Natural killer cell treated with Interleukin-12 subunit alpha and Interleukin-12 subunit beta and Interleukin-15 and Interleukin-18, amount 100 ng/mL, for 72 hours (primary cell): ENCODE data around the gene CDC14B. TPM values are rescaled to one million over a fixed set of nuclear protein-coding genes. Genes with fewer than 3 reads are reported as not detected.

Experiments
- ATAC-seq, 2 donors: fragments of 150-1000 bp; cut with Tn5 transposase in 1 of 2; sonication (Bioruptor Pico), chemical (Tn5 transposase) in 1 of 2; 2 replicates each; pipeline ENCODE4 v1.10.0; 2021
- DNase-seq: peaks from one replicate; pipeline ENCODE4 v3.0.0; 2022; ENCODE audit warnings: low spot score
- H3K27ac Mint-ChIP-seq, 2 donors: 1 replicate in 1 of 2; 2 replicates in 1 of 2; pipeline ENCODE4 v1.8.0; 2022; ENCODE audit warnings: mixed read lengths in 2 of 2, mild to moderate bottlenecking in 1 of 2, moderate library complexity in 1 of 2
- H3K27me3 Mint-ChIP-seq, 2 donors: 1 replicate in 1 of 2; 2 replicates in 1 of 2; pipeline ENCODE4 v1.8.0; 2022; ENCODE audit warnings: mixed read lengths in 2 of 2
- H3K36me3 Mint-ChIP-seq: one replicate; pipeline ENCODE4 v1.8.0; 2022; ENCODE audit warnings: mixed read lengths
- H3K4me1 Mint-ChIP-seq, 2 donors: 1 replicate in 1 of 2; 2 replicates in 1 of 2; pipeline ENCODE4 v1.8.0; 2022; ENCODE audit warnings: low read depth in 2 of 2, mixed read lengths in 2 of 2, mild to moderate bottlenecking in 1 of 2
- H3K4me3 Mint-ChIP-seq: one replicate; pipeline ENCODE4 v1.8.0; 2022; ENCODE audit warnings: mixed read lengths
- H3K9me3 Mint-ChIP-seq: 2 replicates; pipeline ENCODE4 v1.8.0; 2022; ENCODE audit warnings: mixed read lengths
- total RNA-seq, 2 donors: library from RNA; stranded (reverse); gene quantifications; one replicate each; pipeline ENCODE4 v1.2.3, GENCODE V29; 2022

Gene CDC14B
- total RNA-seq, 2 donors from 2014 or later: 0.45 to 3.1 TPM

DNA sequence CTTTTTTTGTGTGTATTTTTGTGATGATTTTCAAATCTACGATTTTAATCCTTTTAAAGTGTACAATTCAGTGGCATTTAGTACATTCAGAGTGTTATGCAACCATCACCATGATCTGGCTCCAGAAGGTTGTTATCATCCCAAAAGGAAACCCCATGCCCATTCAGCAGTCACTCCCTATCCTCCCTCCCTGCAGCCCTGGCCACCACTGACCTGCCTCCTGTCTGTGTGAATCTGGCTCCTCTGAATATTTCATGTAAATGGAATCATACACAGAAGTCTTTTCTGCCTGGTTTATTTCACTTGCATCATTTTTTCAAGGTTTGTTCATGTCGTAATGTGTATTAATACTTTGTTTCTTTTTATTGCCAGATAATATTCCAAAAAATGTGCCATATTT, 137.2 kb downstream of the CDC14B start:
- DNase-seq (no peak), ATAC-seq (no peak)
- Mint-ChIP-seq H3K4me1 (peaks cover 2 to 10% of the 10 kb centered on the region in 2 donors), H3K9me3 (no peaks in the 10 kb centered on the region), H3K27ac (no peak overlapping the region), H3K4me3 (no peak overlapping the region), H3K27me3 (no peaks in the 10 kb centered on the region), H3K36me3 (no peaks in the 10 kb centered on the region)

DNA sequence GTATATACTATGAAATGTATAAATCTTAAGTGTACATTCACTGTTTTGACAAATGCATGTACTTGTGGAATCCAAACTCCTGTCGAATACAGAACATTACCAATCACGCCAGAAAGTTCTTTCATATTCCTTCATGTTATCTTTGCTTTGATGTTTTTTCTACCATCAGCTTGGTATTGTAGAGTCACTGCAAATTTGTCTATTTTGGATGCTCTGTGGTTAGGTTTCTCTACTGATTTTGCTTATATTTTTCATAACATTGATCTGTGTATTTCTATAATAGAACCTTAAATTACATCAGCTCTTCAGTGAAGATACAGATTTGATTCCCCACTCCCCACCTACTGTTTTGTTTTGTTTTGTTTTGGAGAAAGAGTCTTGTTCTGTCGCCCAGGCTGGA, 138.9 kb downstream of the CDC14B start:
- Mint-ChIP-seq H3K27ac (no peak overlapping the region), H3K4me3 (no peak overlapping the region), H3K27me3 (no peaks in the 10 kb centered on the region), H3K9me3 (no peaks in the 10 kb centered on the region), H3K4me1 (peaks cover 2 to 10% of the 10 kb centered on the region in 2 donors), H3K36me3 (no peaks in the 10 kb centered on the region)
- ATAC-seq (no peak), DNase-seq (no peak)

DNA sequence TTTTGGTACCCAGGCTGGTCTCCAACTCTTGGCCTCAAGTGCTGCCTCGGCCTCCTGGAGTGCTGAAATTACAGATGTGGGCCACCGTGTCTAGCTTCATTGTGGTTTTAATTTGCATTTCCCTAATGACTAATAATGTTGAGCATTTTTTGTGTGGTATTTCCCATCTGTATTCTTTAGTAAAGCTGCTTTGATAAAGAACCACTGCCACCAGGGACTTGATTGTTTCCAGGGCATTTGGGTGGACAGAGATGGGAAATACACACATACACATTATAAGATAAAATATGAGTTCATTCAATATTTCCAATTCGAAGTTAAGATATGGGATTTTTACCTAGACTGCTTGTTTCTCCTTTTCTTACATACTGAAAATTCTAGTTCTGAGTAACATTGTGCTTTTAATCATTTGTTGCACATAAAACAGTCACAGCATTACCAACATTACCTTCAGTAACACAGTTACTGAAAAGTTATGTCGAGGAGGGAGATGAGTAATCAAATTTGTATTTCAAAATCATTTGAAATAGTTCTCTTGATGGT, 140.7 kb downstream of the CDC14B start:
- no peak for DNase-seq
- H3K27me3 Mint-ChIP-seq: no peaks in the 10 kb centered on the region
- peak overlapping the region; percentile 41 to 98 for H3K27ac Mint-ChIP-seq
- H3K9me3 Mint-ChIP-seq: no peaks in the 10 kb centered on the region
- no peaks in the 10 kb centered on the region for H3K36me3 Mint-ChIP-seq
- peak; percentile 67 to 77 for ATAC-seq
- peak overlapping the region; percentile 86 for H3K4me3 Mint-ChIP-seq
- H3K4me1 Mint-ChIP-seq: peaks cover 2 to 10% of the 10 kb centered on the region in 2 donors

DNA sequence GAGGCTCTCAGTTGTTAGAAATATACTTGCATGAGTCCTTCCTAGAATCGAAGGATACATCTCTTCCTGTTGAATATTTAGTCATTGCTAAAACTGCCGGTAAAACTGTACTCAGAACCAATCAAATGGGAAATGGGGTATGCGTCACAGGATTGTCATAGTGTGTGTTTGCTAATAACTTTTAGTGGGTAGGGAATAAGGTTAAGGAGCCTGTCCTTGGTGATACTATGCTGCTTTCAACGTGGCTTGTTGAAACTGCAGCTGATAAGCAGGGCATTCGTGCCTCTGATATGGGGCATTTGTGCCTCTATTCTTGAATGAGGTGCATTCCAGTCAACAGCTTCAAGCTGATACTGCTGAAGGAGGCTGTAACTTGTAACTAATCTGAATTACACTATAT, 143.1 kb downstream of the CDC14B start:
- peak overlapping the region; percentile 55 for H3K4me3 Mint-ChIP-seq
- H3K27me3 Mint-ChIP-seq: no peaks in the 10 kb centered on the region
- ATAC-seq (peak; percentile 56 to 84), DNase-seq (no peak)
- peak overlapping the region in 1 of 2 donors; percentile 98 for H3K27ac Mint-ChIP-seq
- H3K4me1 Mint-ChIP-seq: peaks cover 0 to 10% of the 10 kb centered on the region in 2 donors
- no peaks in the 10 kb centered on the region for H3K9me3 Mint-ChIP-seq
- no peaks in the 10 kb centered on the region for H3K36me3 Mint-ChIP-seq

DNA sequence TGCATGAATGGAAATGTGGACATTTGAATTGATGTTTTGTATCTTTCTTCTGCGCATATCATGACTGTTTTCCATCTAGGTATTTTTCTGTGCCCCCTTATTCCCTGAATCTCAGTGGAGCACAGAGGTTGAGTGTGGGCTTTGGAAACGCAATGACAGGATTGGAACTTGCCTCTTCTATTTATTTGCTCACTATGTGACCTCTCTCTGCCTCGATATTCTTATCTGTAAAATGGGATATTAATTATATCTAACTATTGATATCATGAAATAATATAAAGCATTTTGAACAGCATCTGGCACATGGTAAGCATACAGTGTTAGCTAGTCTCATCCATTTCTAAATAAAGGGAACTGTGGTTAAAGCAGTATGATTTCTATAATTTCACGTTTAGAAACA, 143.6 kb downstream of the CDC14B start:
- no peaks in the 10 kb centered on the region for H3K36me3 Mint-ChIP-seq
- no peaks in the 10 kb centered on the region for H3K9me3 Mint-ChIP-seq
- peak overlapping the region; percentile 55 for H3K4me3 Mint-ChIP-seq
- peaks cover 0 to 10% of the 10 kb centered on the region in 2 donors for H3K4me1 Mint-ChIP-seq
- no peak for ATAC-seq
- H3K27ac Mint-ChIP-seq: peak overlapping the region in 1 of 2 donors; percentile 98
- H3K27me3 Mint-ChIP-seq: no peaks in the 10 kb centered on the region
- no peak for DNase-seq

DNA sequence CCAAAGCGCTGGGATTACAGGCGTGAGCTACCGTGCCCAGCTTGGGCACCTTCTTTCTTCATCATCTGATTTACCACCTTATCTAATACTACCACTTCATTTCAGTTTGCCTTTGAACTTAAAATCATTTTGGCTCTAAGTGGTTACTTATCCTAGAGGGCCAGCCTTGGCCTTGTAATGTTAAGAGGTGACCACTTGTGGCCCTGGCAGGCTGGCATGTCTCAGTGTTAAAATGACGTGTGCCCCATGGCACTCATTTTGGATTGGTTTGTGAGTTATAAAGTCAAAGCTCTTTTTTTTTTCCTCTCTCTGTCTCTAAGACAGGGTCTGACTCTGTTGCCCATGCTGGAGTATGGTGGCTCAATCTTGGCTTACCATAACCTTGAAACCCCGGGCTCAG, 151.9 kb downstream of the CDC14B start:
- DNase-seq (no peak), ATAC-seq (no peak)
- H3K4me1 Mint-ChIP-seq: no peaks in the 10 kb centered on the region
- no peak overlapping the region for H3K4me3 Mint-ChIP-seq
- no peaks in the 10 kb centered on the region for H3K36me3 Mint-ChIP-seq
- H3K27me3 Mint-ChIP-seq: no peaks in the 10 kb centered on the region
- H3K27ac Mint-ChIP-seq: no peak overlapping the region
- H3K9me3 Mint-ChIP-seq: no peaks in the 10 kb centered on the region

DNA sequence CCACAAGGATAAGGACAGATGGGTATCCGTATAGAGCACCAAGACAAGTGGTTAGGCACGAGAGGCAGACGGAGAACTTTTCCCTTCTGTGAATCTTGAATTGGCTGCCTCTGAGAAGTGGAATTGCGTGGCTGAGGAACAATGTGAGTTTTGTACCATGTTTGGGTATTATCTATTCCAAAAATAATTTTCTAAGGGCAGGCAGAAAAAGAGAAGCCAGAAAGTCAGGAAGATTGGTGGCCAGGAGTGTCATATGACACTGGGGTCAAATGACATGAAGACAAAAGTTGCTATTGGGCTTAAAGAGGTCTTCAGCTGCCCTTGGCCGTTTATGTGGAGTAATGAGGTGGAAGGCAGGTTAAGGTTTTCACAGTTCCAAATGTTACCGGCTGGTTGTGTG, 155.2 kb downstream of the CDC14B start:
- no peaks in the 10 kb centered on the region for H3K27me3 Mint-ChIP-seq
- H3K4me1 Mint-ChIP-seq: no peaks in the 10 kb centered on the region
- ATAC-seq: no peak
- no peaks in the 10 kb centered on the region for H3K9me3 Mint-ChIP-seq
- H3K4me3 Mint-ChIP-seq: no peak overlapping the region
- no peak overlapping the region for H3K27ac Mint-ChIP-seq
- H3K36me3 Mint-ChIP-seq: no peaks in the 10 kb centered on the region
- no peak for DNase-seq

DNA sequence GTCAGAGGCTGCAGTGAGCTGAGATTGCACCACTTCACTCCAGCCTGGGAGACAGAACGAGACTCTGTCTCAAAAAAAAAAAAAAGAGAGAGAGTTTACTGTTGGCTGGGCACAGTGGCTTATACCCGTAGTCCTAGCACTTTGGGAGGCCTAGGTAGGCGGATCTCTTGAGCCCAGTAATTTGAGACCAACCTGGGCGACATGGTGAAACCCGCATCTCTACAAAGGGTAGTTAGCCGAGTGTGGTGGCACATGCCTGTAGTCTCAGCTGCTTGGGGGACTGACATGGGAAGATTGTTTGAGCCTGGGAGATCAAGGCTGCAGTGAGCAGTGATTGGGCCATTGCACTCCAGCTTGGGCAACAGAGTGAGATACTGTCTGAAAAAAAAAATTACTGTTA, 157.1 kb downstream of the CDC14B start:
- H3K4me1 Mint-ChIP-seq: no peaks in the 10 kb centered on the region
- no peak overlapping the region for H3K27ac Mint-ChIP-seq
- H3K9me3 Mint-ChIP-seq: no peaks in the 10 kb centered on the region
- H3K4me3 Mint-ChIP-seq: no peak overlapping the region
- DNase-seq (no peak), ATAC-seq (no peak)
- H3K36me3 Mint-ChIP-seq: no peaks in the 10 kb centered on the region
- H3K27me3 Mint-ChIP-seq: no peaks in the 10 kb centered on the region

DNA sequence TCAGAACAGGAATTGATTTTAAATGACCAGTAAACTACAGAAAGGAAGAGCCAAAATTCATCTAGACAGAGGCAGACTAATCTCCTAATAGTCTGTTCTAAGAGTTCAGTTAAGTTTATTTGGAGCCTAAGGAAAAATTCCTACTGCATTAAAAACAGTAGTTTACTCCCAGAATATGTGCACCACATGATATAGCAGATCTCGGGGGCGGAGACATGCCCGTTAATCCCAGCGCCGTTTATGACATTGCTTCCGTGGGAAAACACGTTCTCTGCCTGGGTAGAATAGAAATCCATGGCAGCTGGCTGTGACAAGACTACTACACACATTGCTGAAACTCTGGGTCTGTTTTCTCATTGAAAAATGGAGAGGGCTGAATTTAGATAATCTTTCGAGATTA, 158.3 kb downstream of the CDC14B start:
- ATAC-seq (no peak), DNase-seq (no peak)
- Mint-ChIP-seq H3K27ac (no peak overlapping the region), H3K36me3 (no peaks in the 10 kb centered on the region), H3K27me3 (no peaks in the 10 kb centered on the region), H3K4me3 (no peak overlapping the region), H3K9me3 (no peaks in the 10 kb centered on the region), H3K4me1 (no peaks in the 10 kb centered on the region)

DNA sequence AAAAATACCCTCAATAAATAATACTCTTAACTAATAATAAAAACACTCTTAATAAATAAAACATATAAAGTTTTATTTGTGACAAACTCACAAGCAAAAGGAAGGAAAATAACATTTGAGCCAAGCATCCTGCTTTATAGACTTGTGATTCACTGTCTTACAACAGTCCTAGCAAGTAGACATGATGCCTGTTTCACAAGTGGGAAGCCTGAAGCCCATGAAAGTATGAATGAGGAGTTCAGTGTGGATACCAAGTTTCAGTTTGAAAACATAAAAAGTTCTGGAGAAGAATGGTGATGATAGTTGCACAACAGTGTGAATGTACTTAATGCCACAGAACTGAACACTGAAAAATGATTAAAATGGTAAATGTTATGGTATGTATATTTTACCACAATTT, 158.8 kb downstream of the CDC14B start:
- no peak overlapping the region for H3K4me3 Mint-ChIP-seq
- DNase-seq: no peak
- no peaks in the 10 kb centered on the region for H3K36me3 Mint-ChIP-seq
- H3K4me1 Mint-ChIP-seq: no peaks in the 10 kb centered on the region
- no peak for ATAC-seq
- H3K27me3 Mint-ChIP-seq: no peaks in the 10 kb centered on the region
- no peaks in the 10 kb centered on the region for H3K9me3 Mint-ChIP-seq
- no peak overlapping the region for H3K27ac Mint-ChIP-seq

DNA sequence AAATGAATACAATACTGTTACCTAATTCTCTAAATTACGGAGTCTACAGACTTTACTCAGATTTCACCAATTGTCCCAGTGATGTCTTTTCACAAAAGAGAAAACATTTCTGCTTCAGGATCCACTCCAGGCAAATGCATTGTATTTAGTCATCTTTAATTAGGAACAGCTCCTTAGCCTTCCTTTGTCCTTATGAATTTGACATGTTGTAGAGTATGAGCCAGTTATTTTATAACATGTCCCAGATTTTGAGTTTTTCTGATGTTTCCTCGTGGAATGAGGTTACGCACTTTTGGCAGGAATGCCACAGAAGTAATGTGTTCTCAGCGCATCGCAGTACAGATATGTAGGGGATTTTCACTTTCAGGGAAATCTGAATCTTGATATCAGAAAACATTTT, 159.2 kb downstream of the CDC14B start:
- Mint-ChIP-seq H3K4me3 (no peak overlapping the region), H3K27ac (no peak overlapping the region), H3K4me1 (no peaks in the 10 kb centered on the region), H3K36me3 (no peaks in the 10 kb centered on the region), H3K27me3 (no peaks in the 10 kb centered on the region), H3K9me3 (no peaks in the 10 kb centered on the region)
- ATAC-seq (no peak), DNase-seq (no peak)

DNA sequence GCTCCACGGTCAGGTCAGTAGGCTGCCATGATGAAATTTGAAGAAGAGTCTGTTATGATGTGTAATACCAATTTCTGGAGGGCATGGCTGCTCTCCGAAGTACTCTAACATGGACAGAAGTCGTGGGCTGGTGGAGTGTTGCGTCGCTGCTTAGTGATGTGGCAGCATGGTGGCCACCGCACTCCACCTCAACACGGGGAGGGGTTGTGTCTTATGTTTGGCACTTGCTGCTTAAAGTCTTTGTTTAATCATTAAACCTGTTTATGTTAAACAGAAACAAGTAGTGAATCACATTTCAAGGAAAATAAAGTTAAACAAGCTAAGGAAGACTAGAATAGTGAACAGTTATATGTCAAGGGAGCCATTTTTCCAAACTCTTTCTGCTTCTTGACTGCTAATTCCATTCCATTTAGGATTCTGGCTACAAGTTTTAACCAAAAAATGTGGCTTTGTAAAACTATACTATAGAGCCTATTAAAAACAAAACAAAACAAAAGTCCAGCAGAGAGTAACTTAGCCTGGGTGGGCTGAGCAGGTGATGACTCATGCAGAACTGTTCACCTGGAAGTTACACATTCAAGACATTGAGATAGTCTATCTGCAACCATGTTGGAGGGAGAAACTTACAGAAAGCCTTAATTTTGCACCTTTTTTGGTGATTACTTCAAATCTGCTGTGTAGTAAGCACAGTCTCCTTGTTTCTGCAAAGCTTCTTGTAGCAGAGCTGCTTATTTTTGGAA, 160.2 kb downstream of the CDC14B start:
- H3K9me3 Mint-ChIP-seq: no peaks in the 10 kb centered on the region
- H3K27ac Mint-ChIP-seq: no peak overlapping the region
- no peaks in the 10 kb centered on the region for H3K36me3 Mint-ChIP-seq
- H3K4me1 Mint-ChIP-seq: no peaks in the 10 kb centered on the region
- H3K27me3 Mint-ChIP-seq: no peaks in the 10 kb centered on the region
- ATAC-seq (no peak), DNase-seq (no peak)
- no peak overlapping the region for H3K4me3 Mint-ChIP-seq

DNA sequence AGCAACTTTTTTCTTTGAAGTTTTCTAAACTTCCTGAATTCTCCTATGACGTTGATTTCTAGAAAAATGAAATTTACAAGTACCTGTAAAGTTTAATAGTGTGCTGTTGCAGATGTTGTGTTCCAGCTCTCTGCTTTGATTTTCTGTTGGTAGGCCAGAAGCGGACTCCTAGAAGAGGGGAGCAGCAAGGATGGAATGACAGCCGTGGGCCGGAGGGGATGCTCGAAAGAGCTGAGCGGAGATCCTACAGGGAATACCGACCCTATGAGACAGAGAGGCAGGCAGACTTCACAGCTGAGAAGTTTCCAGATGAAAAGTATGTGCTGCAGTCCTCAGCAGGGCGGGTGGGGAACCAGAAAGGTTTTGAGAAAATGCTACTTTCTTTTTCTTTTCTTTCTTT, 161.4 kb downstream of the CDC14B start:
- peaks cover 0 to 2% of the 10 kb centered on the region in 2 donors for H3K27me3 Mint-ChIP-seq
- DNase-seq (no peak), ATAC-seq (no peak)
- H3K36me3 Mint-ChIP-seq: no peaks in the 10 kb centered on the region
- no peaks in the 10 kb centered on the region for H3K9me3 Mint-ChIP-seq
- H3K4me3 Mint-ChIP-seq: no peak overlapping the region
- H3K4me1 Mint-ChIP-seq: peaks cover 2 to 3% of the 10 kb centered on the region in 2 donors
- H3K27ac Mint-ChIP-seq: no peak overlapping the region

DNA sequence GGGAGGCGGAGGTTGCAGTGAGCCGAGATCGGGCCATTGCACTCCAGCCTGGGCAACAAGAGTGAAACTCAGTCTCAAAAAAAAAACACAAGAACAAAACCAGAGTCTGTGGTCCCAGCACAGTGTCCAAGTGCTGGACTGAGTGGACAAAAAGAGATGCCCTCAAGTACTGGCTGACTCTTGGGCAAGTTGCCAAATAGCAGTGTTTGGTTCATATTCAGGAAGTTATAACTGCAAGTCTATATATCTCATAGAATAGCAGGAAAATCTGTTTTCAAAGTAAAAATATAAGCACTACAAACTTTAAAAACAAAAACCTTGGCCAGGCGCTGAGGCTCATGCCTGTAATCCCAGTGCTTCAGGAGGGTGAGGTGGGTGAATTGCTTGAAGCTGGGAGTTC, 162.4 kb downstream of the CDC14B start:
- no peaks in the 10 kb centered on the region for H3K9me3 Mint-ChIP-seq
- H3K4me1 Mint-ChIP-seq: peaks cover 2 to 3% of the 10 kb centered on the region in 2 donors
- ATAC-seq: no peak
- no peaks in the 10 kb centered on the region for H3K36me3 Mint-ChIP-seq
- H3K27me3 Mint-ChIP-seq: peaks cover 0 to 2% of the 10 kb centered on the region in 2 donors
- no peak overlapping the region for H3K27ac Mint-ChIP-seq
- no peak overlapping the region for H3K4me3 Mint-ChIP-seq
- DNase-seq: no peak

DNA sequence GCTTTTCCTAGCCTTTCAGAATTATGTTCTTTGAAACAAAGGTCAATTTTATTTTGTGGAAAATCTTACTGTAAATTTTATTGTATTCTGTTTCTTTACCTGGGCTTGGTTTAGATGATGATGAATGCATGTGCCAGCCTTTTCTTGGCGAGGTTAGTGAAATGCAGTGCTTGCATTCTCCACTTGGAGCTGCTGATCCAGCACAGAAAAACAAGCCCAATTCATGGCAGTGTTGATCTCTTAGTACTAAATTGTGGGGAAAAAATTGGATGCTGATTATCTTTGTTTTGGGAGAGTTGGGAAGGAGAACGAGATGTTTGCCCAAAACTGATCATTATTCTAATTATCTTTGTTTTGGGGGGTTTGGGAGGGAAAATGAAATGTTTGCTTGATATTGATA, 166.0 kb downstream of the CDC14B start:
- DNase-seq (no peak), ATAC-seq (no peak)
- Mint-ChIP-seq H3K27me3 (peaks cover 9 to 11% of the 10 kb centered on the region in 2 donors), H3K9me3 (no peaks in the 10 kb centered on the region), H3K36me3 (no peaks in the 10 kb centered on the region), H3K4me1 (peaks cover 12 to 15% of the 10 kb centered on the region in 2 donors), H3K4me3 (no peak overlapping the region), H3K27ac (peak overlapping the region in 1 of 2 donors; percentile 8)
